K562 treated with DMSO at 1 percent for 24 hours (cell line): Measurements from ENCODE around the gene SLC52A3. TPM values are rescaled to one million over a fixed set of nuclear protein-coding genes. Genes with fewer than 3 reads are reported as not detected.

Experiments
- total RNA-seq: library from RNA; unstranded; fragments of 300-600 nt; gene quantifications from 2 replicates; pipeline ENCODE4 v1.2.3, GENCODE V29; 2022; ENCODE audit warnings: low read depth; ENCODE audit not compliant: insufficient read depth

Gene SLC52A3
- 0.80 and 1.3 TPM in 2 replicates for total RNA-seq

DNA sequence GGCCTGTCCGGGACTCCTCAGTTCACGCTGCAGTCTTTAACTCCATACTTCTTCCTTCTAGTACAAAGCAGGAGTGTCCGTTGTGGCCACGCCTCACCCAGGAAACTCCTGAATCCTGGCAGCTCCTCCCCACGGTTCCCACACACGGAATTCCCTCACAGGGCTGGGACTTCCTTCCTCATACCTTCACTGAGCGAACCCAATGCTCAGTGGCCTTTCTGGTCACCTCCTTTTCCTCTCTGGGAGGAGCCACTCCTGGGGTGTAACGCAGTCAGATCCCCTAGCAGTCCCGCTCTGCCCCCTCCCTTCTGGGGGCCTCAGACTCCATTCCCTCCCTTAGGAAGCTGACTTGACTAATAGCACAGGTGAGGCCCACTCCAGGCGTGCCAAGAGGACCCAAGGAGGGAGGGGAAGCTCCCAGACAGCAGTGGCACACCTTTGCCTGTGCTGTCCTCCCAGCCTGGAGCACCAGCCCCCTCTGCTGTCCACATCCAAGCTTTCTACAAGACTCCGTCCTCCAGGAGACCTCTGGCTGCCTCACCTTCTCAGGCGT, at the start of gene SLC52A3:
TSS of gene SLC52A3 (minus strand) at position 75 of the 553 bp plus-strand sequence. CDS start 2,726 bp downstream, outside the sequence.

Other genes with a start within 250 kb of the SLC52A3 start
- 51.2 and 55.2 TPM in 2 replicates for gene CSNK2A1, start 224.7 kb downstream of the SLC52A3 start, total RNA-seq
- gene TCF15, start 158.2 kb downstream of the SLC52A3 start, total RNA-seq: 7.1 and 8.0 TPM in 2 replicates
- 17.6 and 18.1 TPM in 2 replicates for gene SRXN1, start 115.3 kb downstream of the SLC52A3 start, total RNA-seq
- gene SCRT2, start 92.7 kb downstream of the SLC52A3 start, total RNA-seq: not detected in 2 replicates
- 29.6 and 30.8 TPM in 2 replicates for gene FAM110A, start 65.2 kb upstream of the SLC52A3 start, total RNA-seq
- not detected in 2 replicates for gene ANGPT4, start 147.8 kb upstream of the SLC52A3 start, total RNA-seq
- gene RSPO4, start 233.8 kb upstream of the SLC52A3 start, total RNA-seq: not detected in 2 replicates